ENCODE results near the gene TM9SF4.

- TF ChIP-seq, protein P1, sequence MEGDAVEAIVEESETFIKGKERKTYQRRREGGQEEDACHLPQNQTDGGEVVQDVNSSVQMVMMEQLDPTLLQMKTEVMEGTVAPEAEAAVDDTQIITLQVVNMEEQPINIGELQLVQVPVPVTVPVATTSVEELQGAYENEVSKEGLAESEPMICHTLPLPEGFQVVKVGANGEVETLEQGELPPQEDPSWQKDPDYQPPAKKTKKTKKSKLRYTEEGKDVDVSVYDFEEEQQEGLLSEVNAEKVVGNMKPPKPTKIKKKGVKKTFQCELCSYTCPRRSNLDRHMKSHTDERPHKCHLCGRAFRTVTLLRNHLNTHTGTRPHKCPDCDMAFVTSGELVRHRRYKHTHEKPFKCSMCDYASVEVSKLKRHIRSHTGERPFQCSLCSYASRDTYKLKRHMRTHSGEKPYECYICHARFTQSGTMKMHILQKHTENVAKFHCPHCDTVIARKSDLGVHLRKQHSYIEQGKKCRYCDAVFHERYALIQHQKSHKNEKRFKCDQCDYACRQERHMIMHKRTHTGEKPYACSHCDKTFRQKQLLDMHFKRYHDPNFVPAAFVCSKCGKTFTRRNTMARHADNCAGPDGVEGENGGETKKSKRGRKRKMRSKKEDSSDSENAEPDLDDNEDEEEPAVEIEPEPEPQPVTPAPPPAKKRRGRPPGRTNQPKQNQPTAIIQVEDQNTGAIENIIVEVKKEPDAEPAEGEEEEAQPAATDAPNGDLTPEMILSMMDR (IDR thresholded peaks at IDR 0.05): no peak
- TF ChIP-seq POLR2A (IDR thresholded peaks at IDR 0.05): no peak
Observed at GRCh38 chr20:32070690-32071213, 38.8 kb upstream of the TM9SF4 start.

All from uterus (tissue), 2 donors.